DND-41 (cell line): ENCODE measurements around the gene SPOCD1.

Experiments used
- ATAC-seq: fragments of 200-7000 bp; cut with Tn5 transposase; 3 replicates; pipeline ENCODE4 v1.9.1; 2021; ENCODE audit warnings: low read depth; ENCODE audit not compliant: insufficient read depth
- DNase-seq: peaks from one replicate; pipeline ENCODE4 v3.0.0-alpha.2; 2020
- H2AFZ ChIP-seq: 2 replicates; pipeline ENCODE4 v1.6.0; 2012; ENCODE audit warnings: low read depth, low read length
- H3K27ac ChIP-seq: 2 replicates; pipeline ENCODE4 v1.5.1; 2012; ENCODE audit warnings: low read length, inconsistent platforms
- H3K27me3 ChIP-seq: fragments of 200-600 bp; sonication (generic); 2 replicates; pipeline ENCODE4 v1.6.0; 2012; ENCODE audit warnings: low read length, mild to moderate bottlenecking, inconsistent platforms; ENCODE audit not compliant: insufficient read depth, poor library complexity
- H3K36me3 ChIP-seq: 2 replicates; pipeline ENCODE4 v1.5.1; 2012; ENCODE audit warnings: low read length, inconsistent platforms; ENCODE audit not compliant: insufficient read depth
- H3K4me1 ChIP-seq: 2 replicates; pipeline ENCODE4 v1.5.1; 2012; ENCODE audit warnings: mild to moderate bottlenecking, low read length; ENCODE audit not compliant: insufficient read depth
- H3K4me2 ChIP-seq: 2 replicates; pipeline ENCODE4 v1.6.0; 2012; ENCODE audit warnings: mild to moderate bottlenecking, moderate library complexity, low read length, inconsistent platforms; ENCODE audit not compliant: insufficient read depth
- H3K4me3 ChIP-seq, 2 experiments: fragments of 200-600 bp in 1 of 2; shearing (Covaris generic) in 1 of 2; 2 replicates each; pipeline ENCODE4 v1.5.1; 2012 to 2016; ENCODE audit warnings: inconsistent platforms in 2 of 2, low read length in 2 of 2, mild to moderate bottlenecking in 2 of 2, low read depth in 1 of 2, moderate library complexity in 1 of 2
- H3K79me2 ChIP-seq: 2 replicates; pipeline ENCODE4 v1.6.0; 2012; ENCODE audit warnings: low read length, inconsistent platforms; ENCODE audit not compliant: insufficient read depth
- H3K9ac ChIP-seq: 2 replicates; pipeline ENCODE4 v1.6.0; 2012; ENCODE audit warnings: low read depth, mild to moderate bottlenecking, inconsistent platforms, low read length, moderate library complexity
- H3K9me3 ChIP-seq: 2 replicates; pipeline ENCODE4 v1.5.1; 2012; ENCODE audit warnings: low read length, moderate library complexity, mild to moderate bottlenecking, inconsistent platforms; ENCODE audit not compliant: insufficient read depth, severe bottlenecking
- H4K20me1 ChIP-seq: 2 replicates; pipeline ENCODE4 v1.6.0; 2012; ENCODE audit warnings: low read length; ENCODE audit not compliant: insufficient read depth
- CTCF ChIP-seq: IDR thresholded peaks from 2 replicates; pipeline ENCODE4 v1.5.1; 2012; ENCODE audit warnings: borderline replicate concordance, low read length, moderate library complexity, mild to moderate bottlenecking; ENCODE audit not compliant: poor library complexity, severe bottlenecking; ENCODE audit errors: extremely low read depth
- EZH2 ChIP-seq: IDR thresholded peaks from 3 replicates; pipeline ENCODE4 v1.6.1; 2012; ENCODE audit warnings: borderline replicate concordance, low read depth, mild to moderate bottlenecking, moderate library complexity, low read length, inconsistent platforms; ENCODE audit not compliant: severe bottlenecking

Gene SPOCD1

GRCh38 chr1:31787786-31788137, 28.1 kb downstream of the SPOCD1 start:
- no peaks in the 10 kb centered on the region for H3K36me3 ChIP-seq
- no peak overlapping the region for H3K9ac ChIP-seq
- H3K4me3 ChIP-seq, result peak overlapping the region in 1 of 2 experiments; percentile 70; a peak in 2 of 4 replicates
- DNase-seq, result no peak
- no peaks in the 10 kb centered on the region for H3K9me3 ChIP-seq
- TF ChIP-seq CTCF, result no peak
- no peak for TF ChIP-seq EZH2
- H3K79me2 ChIP-seq, result no peaks in the 10 kb centered on the region
- no peaks in the 10 kb centered on the region for H4K20me1 ChIP-seq
- H3K27me3 ChIP-seq, result no peaks in the 10 kb centered on the region
- no peak overlapping the region for H3K27ac ChIP-seq
- peak overlapping the region; percentile 99 for H3K4me2 ChIP-seq
- H2AFZ ChIP-seq, result peak overlapping the region; percentile 73; the same call in 1 of the 2 replicates
- H3K4me1 ChIP-seq, result peaks cover 19% of the 10 kb centered on the region
- no peak for ATAC-seq

- H3K36me3 ChIP-seq, result no peaks in the 10 kb centered on the region
- no peaks in the 10 kb centered on the region for H3K27me3 ChIP-seq
- ATAC-seq (no peak), DNase-seq (no peak)
- H4K20me1 ChIP-seq, result no peaks in the 10 kb centered on the region
- H3K4me3 ChIP-seq, result no peak overlapping the region
- no peak overlapping the region for H2AFZ ChIP-seq
- no peaks in the 10 kb centered on the region for H3K79me2 ChIP-seq
- H3K4me1 ChIP-seq, result peaks cover 19% of the 10 kb centered on the region
- H3K9me3 ChIP-seq, result no peaks in the 10 kb centered on the region
- H3K27ac ChIP-seq, result no peak overlapping the region
- no peak overlapping the region for H3K9ac ChIP-seq
- H3K4me2 ChIP-seq, result no peak overlapping the region
- TF ChIP-seq EZH2 (no peak), CTCF (no peak)
Observed at GRCh38 chr1:31787261-31787660, 28.6 kb downstream of the SPOCD1 start.

DNA sequence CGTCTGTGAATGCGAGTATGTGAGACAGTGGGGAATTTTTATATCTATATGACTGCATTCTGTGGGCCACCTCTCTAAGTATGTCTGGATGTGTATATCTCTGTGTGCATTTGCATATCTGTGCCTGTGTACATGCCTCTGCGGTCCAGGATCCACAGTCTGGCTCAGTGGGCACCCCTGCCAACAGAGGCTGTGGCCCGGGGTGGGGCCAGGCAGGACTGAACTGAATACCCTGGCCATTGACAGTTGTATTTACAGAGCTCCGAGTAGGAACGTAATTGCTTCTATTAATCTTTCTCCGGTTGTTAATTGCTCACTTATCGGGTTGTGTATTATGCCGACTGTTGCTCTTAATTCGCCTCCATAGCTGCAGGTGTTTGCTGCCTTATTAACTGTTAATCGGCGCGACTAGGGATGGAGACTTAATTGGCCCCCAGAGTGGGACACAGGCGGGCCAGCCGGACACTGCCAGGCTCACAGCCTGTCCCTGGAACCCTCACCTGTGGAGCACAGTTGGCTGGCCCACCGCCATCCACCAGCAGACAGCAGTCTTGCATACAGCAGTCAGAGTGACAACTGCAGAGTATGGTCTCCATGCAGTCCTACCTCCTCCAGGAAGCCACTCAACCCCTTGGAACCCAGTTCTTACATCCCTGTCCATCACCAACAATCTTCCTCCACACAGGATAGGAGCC, 29.3 kb downstream of the SPOCD1 start:
- H3K79me2 ChIP-seq, result no peaks in the 10 kb centered on the region
- no peaks in the 10 kb centered on the region for H3K9me3 ChIP-seq
- H3K4me3 ChIP-seq, result no peak overlapping the region
- H3K4me1 ChIP-seq, result peaks cover 19% of the 10 kb centered on the region
- no peak overlapping the region for H2AFZ ChIP-seq
- H3K36me3 ChIP-seq, result no peaks in the 10 kb centered on the region
- no peak overlapping the region for H3K9ac ChIP-seq
- ATAC-seq (no peak), DNase-seq (no peak)
- no peak overlapping the region for H3K4me2 ChIP-seq
- H3K27ac ChIP-seq, result no peak overlapping the region
- no peaks in the 10 kb centered on the region for H3K27me3 ChIP-seq
- H4K20me1 ChIP-seq, result no peaks in the 10 kb centered on the region
- TF ChIP-seq EZH2, result no peak
- no peak for TF ChIP-seq CTCF
